ENCODE measurements around the gene BPIFA1. TPM values are rescaled to one million over a fixed set of nuclear protein-coding genes. Genes with fewer than 3 reads are reported as not detected.

Gene BPIFA1
- total RNA-seq, 1 experiment from 2014 or later, result not detected

- ATAC-seq (no peak), DNase-seq (no peak)
- Histone ChIP-seq H3K9me3 (ENCODE audit: low read length) (no peaks in the 10 kb centered on the region), H3K9ac (ENCODE audit: low read length) (no peak overlapping the region), H3K79me2 (ENCODE audit: low read length) (no peaks in the 10 kb centered on the region), H3K4me1 (ENCODE audit: insufficient read depth, low read length) (no peaks in the 10 kb centered on the region), H4K20me1 (ENCODE audit: low read length) (no peaks in the 10 kb centered on the region), H3K4me3 (ENCODE audit: low read length) (no peak overlapping the region), H3K4me2 (ENCODE audit: low read length) (no peak overlapping the region), H3K36me3 (ENCODE audit: low read depth, low read length) (no peaks in the 10 kb centered on the region), H3K27me3 (ENCODE audit: low read length) (peaks cover 22% of the 10 kb centered on the region), H3K27ac (ENCODE audit: low read length) (no peak overlapping the region), H3K9me2 (replicated peaks; ENCODE audit: low read length) (no peaks in the 10 kb centered on the region), H3F3A (ENCODE audit: low read length, unreplicated experiment) (no peaks in the 10 kb centered on the region), H2AFZ (ENCODE audit: low read length) (no peak overlapping the region)
- BruUV-seq (replicated peaks), result no TSS peak
- POLR2A ChIA-PET (ENCODE audit: unreplicated experiment), result no interaction called here
- intact Hi-C loops (cut with micrococcal nuclease), result no loop called here
- TF ChIP-seq EZH2 (IDR thresholded peaks at IDR 0.05; ENCODE audit: low read length, unreplicated experiment) (no peak), EZH2phosphoT487 (IDR thresholded peaks at IDR 0.05; ENCODE audit: borderline replicate concordance, low read length) (no peak), CTCF (conservative IDR thresholded peaks at IDR 0.05; ENCODE audit: low read depth, low read length) (no peak)
- CTCF ChIA-PET, result no interaction called here
Observed at GRCh38 chr20:33242319-33243100, 6.7 kb downstream of the BPIFA1 start.

GRCh38 chr20:33246077-33246476 is 10.3 kb downstream of the BPIFA1 start:
- no peaks in the 10 kb centered on the region for H4K20me1 ChIP-seq (ENCODE audit: low read length)
- no peak overlapping the region for H2AFZ ChIP-seq (ENCODE audit: low read length)
- TF ChIP-seq EZH2phosphoT487 (IDR thresholded peaks at IDR 0.05; ENCODE audit: borderline replicate concordance, low read length) (no peak), CTCF (conservative IDR thresholded peaks at IDR 0.05; ENCODE audit: low read depth, low read length) (no peak), EZH2 (IDR thresholded peaks at IDR 0.05; ENCODE audit: low read length, unreplicated experiment) (no peak)
- H3K36me3 ChIP-seq (ENCODE audit: low read depth, low read length), result no peaks in the 10 kb centered on the region
- H3K9ac ChIP-seq (ENCODE audit: low read length), result no peak overlapping the region
- POLR2A ChIA-PET (ENCODE audit: unreplicated experiment), result no interaction called here
- no peaks in the 10 kb centered on the region for H3K9me2 ChIP-seq (replicated peaks; ENCODE audit: low read length)
- intact Hi-C loops (cut with micrococcal nuclease), result no loop called here
- H3K4me3 ChIP-seq (ENCODE audit: low read length), result no peak overlapping the region
- no peaks in the 10 kb centered on the region for H3K9me3 ChIP-seq (ENCODE audit: low read length)
- H3F3A ChIP-seq (ENCODE audit: low read length, unreplicated experiment), result no peaks in the 10 kb centered on the region
- peaks cover 14% of the 10 kb centered on the region for H3K27me3 ChIP-seq (ENCODE audit: low read length)
- ATAC-seq, result no peak
- no peak for DNase-seq
- BruUV-seq (replicated peaks), result no TSS peak
- H3K79me2 ChIP-seq (ENCODE audit: low read length), result no peaks in the 10 kb centered on the region
- CTCF ChIA-PET, result interaction anchor here (0.6 kb wide), 1 partner anchor 112 kb away, joined by 3 read pairs; no protein-coding TSS in a partner anchor
- no peak overlapping the region for H3K4me2 ChIP-seq (ENCODE audit: low read length)
- H3K27ac ChIP-seq (ENCODE audit: low read length), result no peak overlapping the region
- no peaks in the 10 kb centered on the region for H3K4me1 ChIP-seq (ENCODE audit: insufficient read depth, low read length)

- TF ChIP-seq EZH2 (IDR thresholded peaks at IDR 0.05; ENCODE audit: low read length, unreplicated experiment) (no peak), CTCF (conservative IDR thresholded peaks at IDR 0.05; ENCODE audit: low read depth, low read length) (no peak), EZH2phosphoT487 (IDR thresholded peaks at IDR 0.05; ENCODE audit: borderline replicate concordance, low read length) (no peak)
- Histone ChIP-seq H2AFZ (ENCODE audit: low read length) (no peak overlapping the region), H3K27me3 (ENCODE audit: low read length) (peaks cover 3% of the 10 kb centered on the region; the same call in 1 of the 2 replicates), H3K27ac (ENCODE audit: low read length) (no peak overlapping the region), H3K79me2 (ENCODE audit: low read length) (no peaks in the 10 kb centered on the region), H3K9me3 (ENCODE audit: low read length) (no peaks in the 10 kb centered on the region), H3K4me2 (ENCODE audit: low read length) (no peak overlapping the region), H3F3A (ENCODE audit: low read length, unreplicated experiment) (no peaks in the 10 kb centered on the region), H3K4me1 (ENCODE audit: insufficient read depth, low read length) (no peaks in the 10 kb centered on the region), H3K9ac (ENCODE audit: low read length) (no peak overlapping the region), H4K20me1 (ENCODE audit: low read length) (no peaks in the 10 kb centered on the region), H3K36me3 (ENCODE audit: low read depth, low read length) (no peaks in the 10 kb centered on the region), H3K4me3 (ENCODE audit: low read length) (no peak overlapping the region), H3K9me2 (replicated peaks; ENCODE audit: low read length) (no peaks in the 10 kb centered on the region)
- intact Hi-C loops (cut with micrococcal nuclease), result no loop called here
- ChIA-PET POLR2A (ENCODE audit: unreplicated experiment) (no interaction called here), CTCF (no interaction called here)
- DNase-seq (no peak), ATAC-seq (no peak)
- no TSS peak for BruUV-seq (replicated peaks)
Observed at GRCh38 chr20:33249456-33249855, 13.7 kb downstream of the BPIFA1 start.

All from PC-3 (cell line).